OCI-LY1 (cell line): ENCODE results near the gene POLG2.
A peak's percentile ranks its signal among the peaks of the same experiment; 100 is the strongest.

ENCODE experiments used
- H2AFZ ChIP-seq: fragments of 200-600 bp; sonication (generic), shearing (Covaris generic); 2 replicates; pipeline ENCODE4 v1.6.0; 2014; ENCODE audit warnings: antibody characterized with exemption, mild to moderate bottlenecking, low read length
- H3F3A ChIP-seq: fragments of 200-600 bp; sonication (generic), shearing (Covaris generic); 2 replicates; pipeline ENCODE4 v1.6.0; 2014; ENCODE audit warnings: mild to moderate bottlenecking, antibody characterized with exemption, low read length, moderate library complexity; ENCODE audit not compliant: insufficient read depth
- H3K27ac ChIP-seq: fragments of 200-600 bp; sonication (generic); 2 replicates; pipeline ENCODE4 v1.5.1; 2014; ENCODE audit warnings: low read length, mixed run types, mild to moderate bottlenecking, low read depth; ENCODE audit not compliant: poor library complexity, severe bottlenecking
- H3K27me3 ChIP-seq: fragments of 200-600 bp; sonication (generic); 2 replicates; pipeline ENCODE4 v1.6.0; 2014; ENCODE audit warnings: antibody characterized with exemption, mild to moderate bottlenecking, low read length, moderate library complexity; ENCODE audit not compliant: insufficient read depth
- H3K36me3 ChIP-seq: fragments of 200-600 bp; sonication (generic); 2 replicates; pipeline ENCODE4 v1.6.1; 2014; ENCODE audit warnings: mild to moderate bottlenecking, antibody characterized with exemption, low read length, moderate library complexity, mixed read lengths; ENCODE audit not compliant: insufficient read depth
- H3K4me1 ChIP-seq: fragments of 200-600 bp; sonication (generic); 2 replicates; pipeline ENCODE4 v1.5.1; 2014; ENCODE audit warnings: mild to moderate bottlenecking, low read length, moderate library complexity; ENCODE audit not compliant: insufficient read depth, severe bottlenecking
- H3K4me2 ChIP-seq: fragments of 200-600 bp; sonication (generic), shearing (Covaris generic); 2 replicates; pipeline ENCODE4 v1.6.1; 2014; ENCODE audit warnings: low read length
- H3K4me3 ChIP-seq: fragments of 200-600 bp; sonication (generic); 2 replicates; pipeline ENCODE4 v1.5.1; 2014; ENCODE audit warnings: low read length, low read depth, mild to moderate bottlenecking, mixed read lengths; ENCODE audit not compliant: poor library complexity, severe bottlenecking
- H3K79me2 ChIP-seq: fragments of 200-600 bp; shearing (Covaris generic); 2 replicates; pipeline ENCODE4 v1.6.1; 2016; ENCODE audit warnings: mixed run types, low read length, mixed read lengths; ENCODE audit not compliant: insufficient read depth
- H3K9ac ChIP-seq: fragments of 200-600 bp; sonication (generic), shearing (Covaris generic); 2 replicates; pipeline ENCODE4 v1.6.1; 2014; ENCODE audit warnings: mild to moderate bottlenecking, low read length, mixed read lengths
- H3K9me2 ChIP-seq: fragments of 200-600 bp; sonication (generic), shearing (Covaris generic); 2 replicates; pipeline ENCODE4 v1.6.1; 2014; ENCODE audit warnings: low read depth, mild to moderate bottlenecking, low read length, mixed read lengths
- H3K9me3 ChIP-seq: fragments of 200-600 bp; shearing (Covaris generic); 2 replicates; pipeline ENCODE4 v1.6.1; 2014; ENCODE audit warnings: low read length, mixed read lengths
- H4K20me1 ChIP-seq: fragments of 200-600 bp; sonication (generic), shearing (Covaris generic); 2 replicates; pipeline ENCODE4 v1.6.0; 2016; ENCODE audit warnings: mild to moderate bottlenecking, low read length; ENCODE audit not compliant: insufficient read depth
- EZH2 ChIP-seq: fragments of 200-600 bp; sonication (generic), shearing (Covaris generic); IDR thresholded peaks from 2 replicates; pipeline ENCODE4 v1.8.0; 2017; ENCODE audit warnings: borderline replicate concordance, mixed run types, mild to moderate bottlenecking, antibody characterized with exemption, low read length, moderate library complexity, mixed read lengths
- TF ChIP-seq, protein P1 (sequence below): fragments of 200-600 bp; sonication (generic), shearing (Covaris generic); IDR thresholded peaks from 2 replicates; pipeline ENCODE4 v1.5.1; 2017; ENCODE audit warnings: mild to moderate bottlenecking, antibody characterized with exemption, low read length, moderate library complexity, mixed read lengths

POLG2 gene

DNA sequence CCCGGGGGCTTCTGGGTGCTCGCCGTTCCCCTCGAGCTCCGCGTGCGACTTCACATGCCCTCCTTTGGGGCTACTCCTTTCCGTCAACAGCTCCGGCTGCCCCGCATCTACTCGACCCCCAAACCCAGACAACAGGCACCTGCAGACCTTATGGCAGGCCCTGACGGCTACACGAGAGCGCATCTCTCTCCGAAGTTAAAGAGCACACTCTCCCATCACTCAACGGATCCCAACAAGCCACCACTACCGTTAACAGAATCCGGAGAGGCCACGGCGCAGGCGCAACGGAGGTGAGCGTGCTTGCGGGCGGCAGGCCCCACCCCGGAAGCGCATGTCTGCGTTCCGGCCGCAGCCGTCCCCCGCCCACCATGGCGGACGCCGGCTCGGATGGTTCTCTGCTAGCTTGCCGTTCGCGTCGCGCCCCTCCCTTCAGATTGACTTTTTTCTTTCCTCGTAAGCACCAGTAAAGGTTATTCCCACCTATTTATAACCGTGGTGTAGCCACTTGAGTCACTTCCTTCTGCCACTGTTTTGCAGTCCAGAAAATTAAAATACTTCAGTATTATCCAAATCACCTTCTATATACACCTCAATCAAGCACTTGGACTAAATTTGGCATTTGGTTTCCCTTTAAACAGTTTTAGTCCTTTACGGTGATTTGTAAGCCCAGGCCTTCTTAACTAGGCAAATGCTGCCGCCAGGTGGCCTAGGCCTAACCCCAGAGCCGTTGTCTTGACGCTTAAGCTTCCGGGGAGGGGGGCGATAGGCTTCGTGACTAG is at the start of gene POLG2:
POLG2 (minus strand) TSS at position 269 of the 779 bp plus-strand sequence; CDS start at position 183, 86 bp downstream.
- Histone ChIP-seq H3K79me2 (peaks cover 13% of the 10 kb centered on the region), H3F3A (peaks cover 36% of the 10 kb centered on the region), H3K27me3 (no peaks in the 10 kb centered on the region), H3K4me2 (peak within 1 kb of the TSS; percentile 93), H3K9me2 (no peaks in the 10 kb centered on the region), H4K20me1 (no peaks in the 10 kb centered on the region; the same call in 1 of the 2 replicates), H3K9ac (peak within 1 kb of the TSS; percentile 82), H2AFZ (no peak within 1 kb of the TSS), H3K9me3 (no peaks in the 10 kb centered on the region), H3K36me3 (peaks cover 66% of the 10 kb centered on the region), H3K4me1 (peaks cover 72% of the 10 kb centered on the region), H3K4me3 (peak within 1 kb of the TSS; percentile 87), H3K27ac (peak within 1 kb of the TSS; percentile 97)
- TF ChIP-seq EZH2 = no peak
- TF ChIP-seq, protein P1, sequence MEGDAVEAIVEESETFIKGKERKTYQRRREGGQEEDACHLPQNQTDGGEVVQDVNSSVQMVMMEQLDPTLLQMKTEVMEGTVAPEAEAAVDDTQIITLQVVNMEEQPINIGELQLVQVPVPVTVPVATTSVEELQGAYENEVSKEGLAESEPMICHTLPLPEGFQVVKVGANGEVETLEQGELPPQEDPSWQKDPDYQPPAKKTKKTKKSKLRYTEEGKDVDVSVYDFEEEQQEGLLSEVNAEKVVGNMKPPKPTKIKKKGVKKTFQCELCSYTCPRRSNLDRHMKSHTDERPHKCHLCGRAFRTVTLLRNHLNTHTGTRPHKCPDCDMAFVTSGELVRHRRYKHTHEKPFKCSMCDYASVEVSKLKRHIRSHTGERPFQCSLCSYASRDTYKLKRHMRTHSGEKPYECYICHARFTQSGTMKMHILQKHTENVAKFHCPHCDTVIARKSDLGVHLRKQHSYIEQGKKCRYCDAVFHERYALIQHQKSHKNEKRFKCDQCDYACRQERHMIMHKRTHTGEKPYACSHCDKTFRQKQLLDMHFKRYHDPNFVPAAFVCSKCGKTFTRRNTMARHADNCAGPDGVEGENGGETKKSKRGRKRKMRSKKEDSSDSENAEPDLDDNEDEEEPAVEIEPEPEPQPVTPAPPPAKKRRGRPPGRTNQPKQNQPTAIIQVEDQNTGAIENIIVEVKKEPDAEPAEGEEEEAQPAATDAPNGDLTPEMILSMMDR = peak; percentile 81

DNA sequence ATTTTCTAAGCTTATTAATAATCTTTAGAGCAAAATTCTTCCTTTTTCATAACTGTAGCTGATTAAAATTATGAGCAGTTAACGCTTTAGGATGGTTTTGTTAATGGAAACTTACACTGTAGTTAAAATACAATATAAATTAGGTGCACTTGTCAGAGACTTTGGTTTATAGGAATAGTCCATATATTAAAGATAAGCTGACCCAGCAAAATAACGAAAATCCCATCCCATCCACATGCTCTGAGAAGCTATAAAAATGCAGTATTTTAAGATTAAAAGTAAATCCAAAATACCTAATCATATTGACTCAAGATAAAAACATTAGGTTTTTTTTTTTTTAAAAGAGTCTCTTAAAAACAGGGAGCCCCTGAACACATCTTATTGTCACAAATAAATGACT is 47.9 kb upstream of the POLG2 start:
- H3F3A ChIP-seq = no peaks in the 10 kb centered on the region

DNA sequence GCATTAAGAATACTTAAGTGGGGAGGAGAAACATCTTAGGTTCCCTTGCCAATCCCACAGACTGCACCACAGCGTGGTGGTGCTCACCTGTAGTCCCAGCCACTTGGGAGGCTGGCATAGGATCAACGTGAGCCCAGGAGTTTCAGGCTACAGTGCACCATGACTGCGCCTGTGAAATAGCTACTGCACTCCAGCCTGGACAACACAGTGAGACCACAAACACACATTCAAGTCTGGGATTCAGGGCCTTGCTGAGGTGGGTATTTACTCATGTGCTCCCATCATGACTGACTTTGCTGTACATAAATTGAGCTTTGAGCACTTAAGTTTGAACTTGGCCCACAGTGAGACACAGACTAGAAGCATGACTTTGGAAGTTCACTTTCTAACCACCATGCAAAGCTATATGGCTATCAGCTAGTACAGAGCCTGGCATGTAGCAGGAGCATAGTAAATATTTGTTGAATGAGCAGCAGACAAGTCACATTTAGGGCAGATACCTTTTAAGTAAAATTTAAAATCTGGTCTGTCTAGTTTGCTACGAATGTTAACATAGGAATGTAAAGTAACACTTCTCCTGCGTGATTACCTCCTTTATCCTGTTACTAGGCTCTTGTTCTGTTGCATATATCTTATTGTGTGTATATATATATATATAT is 43.4 kb upstream of the POLG2 start:
- H2AFZ ChIP-seq = no peak overlapping the region
- no peak overlapping the region for H3K4me2 ChIP-seq
- H3K9me2 ChIP-seq = no peaks in the 10 kb centered on the region
- H3K9ac ChIP-seq = no peak overlapping the region
- no peaks in the 10 kb centered on the region for H3K27me3 ChIP-seq
- no peaks in the 10 kb centered on the region for H4K20me1 ChIP-seq
- no peak overlapping the region for H3K4me3 ChIP-seq
- H3K9me3 ChIP-seq = no peaks in the 10 kb centered on the region
- peaks cover 54% of the 10 kb centered on the region for H3K36me3 ChIP-seq
- H3F3A ChIP-seq = no peaks in the 10 kb centered on the region
- no peak overlapping the region for H3K27ac ChIP-seq
- TF ChIP-seq EZH2 = no peak
- TF ChIP-seq, protein P1 = no peak
- H3K79me2 ChIP-seq = no peaks in the 10 kb centered on the region
- H3K4me1 ChIP-seq = no peaks in the 10 kb centered on the region

More for the DNA sequence above, 47.9 kb upstream of the POLG2 start:
- Histone ChIP-seq H3K4me2 (no peak overlapping the region), H3K27ac (no peak overlapping the region), H3K36me3 (peaks cover 40% of the 10 kb centered on the region; the same call in 1 of the 2 replicates), H3K4me3 (no peak overlapping the region), H2AFZ (no peak overlapping the region), H3K4me1 (no peaks in the 10 kb centered on the region), H3K79me2 (no peaks in the 10 kb centered on the region), H3K27me3 (no peaks in the 10 kb centered on the region), H3K9me3 (no peaks in the 10 kb centered on the region), H3K9me2 (no peaks in the 10 kb centered on the region), H4K20me1 (no peaks in the 10 kb centered on the region), H3K9ac (no peak overlapping the region)
- TF ChIP-seq EZH2 = no peak
- TF ChIP-seq, protein P1 = no peak
